ENCODE measurements around the gene ALDH5A1. TPM values are rescaled to one million over a fixed set of nuclear protein-coding genes. Genes with fewer than 3 reads are reported as not detected.
A peak's percentile ranks its signal among the peaks of the same experiment; 100 is the strongest.

ALDH5A1 gene
- total and polyA plus RNA-seq, 2 of the 13 experiments (the other 11 are each of a cell fraction or from before 2014, with no cell fraction given) = 12.8 to 32.5 TPM

DNA sequence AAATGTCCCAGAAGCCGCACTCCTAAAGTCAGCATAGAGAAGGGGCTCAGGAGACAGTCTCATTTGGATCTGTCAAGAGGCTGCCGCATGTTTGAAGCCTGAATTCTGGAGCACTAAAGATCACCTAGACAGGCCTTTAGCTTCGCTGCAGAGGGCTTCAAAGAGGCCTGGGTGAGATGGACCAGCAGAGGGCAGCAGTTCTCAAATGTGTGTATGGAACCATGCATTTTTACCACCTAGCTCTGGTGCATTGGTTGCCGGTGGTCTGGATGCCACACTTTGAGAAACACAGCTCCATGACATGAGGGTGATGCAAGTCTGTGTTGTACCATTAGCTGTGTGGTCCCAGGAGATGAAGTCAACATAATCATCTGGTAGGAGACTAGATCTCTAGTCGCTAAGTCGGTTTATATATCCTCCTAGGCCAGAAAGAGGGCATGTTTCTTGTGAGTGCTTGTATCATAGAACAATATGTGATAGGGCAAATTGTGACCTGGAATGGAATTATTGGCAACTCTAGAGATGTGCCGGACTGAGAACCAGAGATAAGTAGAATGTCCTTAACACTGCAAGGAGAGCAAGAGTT lies 86.4 kb downstream of the ALDH5A1 start (continued):
- TF ChIP-seq, protein P1, sequence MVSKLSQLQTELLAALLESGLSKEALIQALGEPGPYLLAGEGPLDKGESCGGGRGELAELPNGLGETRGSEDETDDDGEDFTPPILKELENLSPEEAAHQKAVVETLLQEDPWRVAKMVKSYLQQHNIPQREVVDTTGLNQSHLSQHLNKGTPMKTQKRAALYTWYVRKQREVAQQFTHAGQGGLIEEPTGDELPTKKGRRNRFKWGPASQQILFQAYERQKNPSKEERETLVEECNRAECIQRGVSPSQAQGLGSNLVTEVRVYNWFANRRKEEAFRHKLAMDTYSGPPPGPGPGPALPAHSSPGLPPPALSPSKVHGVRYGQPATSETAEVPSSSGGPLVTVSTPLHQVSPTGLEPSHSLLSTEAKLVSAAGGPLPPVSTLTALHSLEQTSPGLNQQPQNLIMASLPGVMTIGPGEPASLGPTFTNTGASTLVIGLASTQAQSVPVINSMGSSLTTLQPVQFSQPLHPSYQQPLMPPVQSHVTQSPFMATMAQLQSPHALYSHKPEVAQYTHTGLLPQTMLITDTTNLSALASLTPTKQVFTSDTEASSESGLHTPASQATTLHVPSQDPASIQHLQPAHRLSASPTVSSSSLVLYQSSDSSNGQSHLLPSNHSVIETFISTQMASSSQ (IDR thresholded peaks at IDR 0.05; ENCODE audit: low read depth) = no peak
- TF ChIP-seq, protein P1 (CRISPR knock-in tag; IDR thresholded peaks at IDR 0.05; ENCODE audit: borderline replicate concordance) = no peak
- TF ChIP-seq BORCS8-MEF2B (CRISPR knock-in tag; IDR thresholded peaks at IDR 0.05) (peak; percentile 59; the same call in 1 of the 2 replicates), ZFY (CRISPR knock-in tag; IDR thresholded peaks at IDR 0.05) (peak; percentile 27; the same call in 1 of the 2 replicates), ZMYM4 (CRISPR knock-in tag; IDR thresholded peaks at IDR 0.05) (0 out of 2 replicates have a peak, but pooled peaks have one; percentile 23), ZNF547 (CRISPR knock-in tag; IDR thresholded peaks at IDR 0.05) (0 out of 2 replicates have a peak, but pooled peaks have one; percentile 21), SMAD3 (CRISPR knock-in tag; IDR thresholded peaks at IDR 0.05) (no peak), FOXO1 (CRISPR knock-in tag; IDR thresholded peaks at IDR 0.05) (peak; percentile 28; the same call in 1 of the 2 replicates)

Measured in HepG2 (cell line).